Testis (tissue), 3 donors: ENCODE data around the gene TNFRSF6B. TPM values are rescaled to one million over a fixed set of nuclear protein-coding genes. Genes with fewer than 3 reads are reported as not detected.

ENCODE experiments used
- DNase-seq: peaks from one replicate; pipeline ENCODE4 v3.0.0-alpha.2; 2019
- H3K27ac ChIP-seq, 2 donors: fragments of 200-600 bp; sonication (generic); one replicate each; pipeline ENCODE4 v1.5.1; 2019
- H3K27me3 ChIP-seq: fragments of 200-600 bp; sonication (generic); one replicate; pipeline ENCODE4 v1.5.1; 2019
- H3K36me3 ChIP-seq: fragments of 200-600 bp; sonication (generic); one replicate; pipeline ENCODE4 v1.5.1; 2017; ENCODE audit warnings: low read depth; ENCODE audit errors: missing control alignments
- H3K4me1 ChIP-seq: fragments of 200-600 bp; sonication (generic); one replicate; pipeline ENCODE4 v1.5.1; 2019
- H3K4me3 ChIP-seq, 2 donors: fragments of 200-600 bp; sonication (generic); one replicate each; pipeline ENCODE4 v1.5.1; 2017 to 2019
- H3K9me3 ChIP-seq: fragments of 200-600 bp; sonication (generic); one replicate; pipeline ENCODE4 v1.5.1; 2017
- CTCF ChIP-seq, 3 experiments: fragments of 450-650 bp in 2 of 3; fragments of 200-600 bp in 1 of 3; sonication (generic) in 1 of 3; IDR thresholded peaks; one replicate each; pipeline ENCODE4 v1.5.1; 2016 to 2019; ENCODE audit warnings: antibody characterized with exemption in 3 of 3, mild to moderate bottlenecking in 2 of 3, moderate library complexity in 1 of 3
- POLR2A ChIP-seq: fragments of 450-650 bp; IDR thresholded peaks from one replicate; pipeline ENCODE4 v1.6.1; 2017; ENCODE audit warnings: antibody characterized with exemption, mild to moderate bottlenecking, moderate library complexity
- WGBS, 2 donors: methylation state at CpG; one replicate each; pipeline ENCODE4 v1.1.5; 2018; 5-methylcytosine and 5-hydroxymethylcytosine counted together
- intact Hi-C: fragments of 100-400 bp; cut with DNase I; formaldehyde crosslinking; loops from one replicate; pipeline ENCODE4 v1.15.1; 2023; ENCODE audit warnings: low total_unique reads
- polyA plus RNA-seq: library from polyadenylated mRNA; stranded (reverse); fragments of 350-450 nt; fragmentation: Illumina TruSeq; extraction: RNeasy Lipid Tissue Mini Kit (QIAGEN cat#74804); gene quantifications from one replicate; pipeline ENCODE4 v1.2.3, GENCODE V29; 2014; ENCODE audit warnings: low read depth, low replicate concordance; ENCODE audit not compliant: insufficient read depth
- total RNA-seq, 2 donors: library from RNA; depleted of rRNA; stranded (reverse); fragments of >200 nt; gene quantifications; one replicate each; pipeline ENCODE4 v1.2.3, GENCODE V29; 2016

Gene TNFRSF6B
- total and polyA plus RNA-seq, 3 donors from 2014 or later = 3.0 to 30.5 (median 26.2) TPM

- Histone ChIP-seq H3K27me3 (no peaks in the 10 kb centered on the region), H3K9me3 (no peaks in the 10 kb centered on the region), H3K27ac (peak overlapping the region; percentile 76 to 85), H3K36me3 (no peaks in the 10 kb centered on the region), H3K4me1 (peaks cover 25% of the 10 kb centered on the region), H3K4me3 (no peak overlapping the region)
- intact Hi-C loops = no loop called here
- DNase-seq = no peak
- TF ChIP-seq CTCF (IDR thresholded peaks at IDR 0.05) (no peak), POLR2A (no peak)
- WGBS, 2 donors = 54 to 60% methylated on average over 11 to 12 of the region's 12 CpGs
Observed at GRCh38 chr20:63706027-63706695, 9.7 kb downstream of the TNFRSF6B start.

- Histone ChIP-seq H3K4me1 (peaks cover 28% of the 10 kb centered on the region), H3K36me3 (no peaks in the 10 kb centered on the region), H3K4me3 (peak overlapping the region; percentile 94 to 97), H3K27ac (peak overlapping the region; percentile 76 to 85), H3K9me3 (no peaks in the 10 kb centered on the region), H3K27me3 (no peaks in the 10 kb centered on the region)
- TF ChIP-seq CTCF (IDR thresholded peaks at IDR 0.05) (peak in 1 of 3 experiments; percentile 44), POLR2A (no peak)
- intact Hi-C loops = no loop called here
- WGBS, 2 donors = 0 to 1% methylated on average over 1 to 51 of the region's 56 CpGs
- peak; percentile 71 for DNase-seq
Observed at GRCh38 chr20:63706852-63707557, 10.6 kb downstream of the TNFRSF6B start.

GRCh38 chr20:63707558-63708300 lies 11.3 kb downstream of the TNFRSF6B start, which contains the start of the genes ARFRP1 and ZGPAT:
Gene ARFRP1 (minus strand): TSS chr20:63707976. CDS start chr20:63707091, 885 bp downstream.
Gene ZGPAT (plus strand): TSS chr20:63708039. CDS start chr20:63708581, 542 bp downstream.
- intact Hi-C loops = no loop called here
- no peaks in the 10 kb centered on the region for H3K27me3 ChIP-seq
- peak; percentile 92 for DNase-seq
- peak within 1 kb of the TSS; percentile 76 to 85 for H3K27ac ChIP-seq
- no peaks in the 10 kb centered on the region for H3K36me3 ChIP-seq
- peaks cover 28% of the 10 kb centered on the region for H3K4me1 ChIP-seq
- no peaks in the 10 kb centered on the region for H3K9me3 ChIP-seq
- peak within 1 kb of the TSS; percentile 94 to 97 for H3K4me3 ChIP-seq
- WGBS, 2 donors = 0% methylated on average over 53 of the region's 98 CpGs; no CpG with 5 or more reads in 1 of the 2 donors
- TF ChIP-seq CTCF (IDR thresholded peaks at IDR 0.05) = peak in 1 of 3 experiments; percentile 26
- TF ChIP-seq POLR2A = no peak

GRCh38 chr20:63708301-63709148 lies 12.1 kb downstream of the TNFRSF6B start:
- Histone ChIP-seq H3K27me3 (no peaks in the 10 kb centered on the region), H3K36me3 (no peaks in the 10 kb centered on the region), H3K4me3 (peak overlapping the region; percentile 94 to 97), H3K27ac (peak overlapping the region; percentile 76 to 85), H3K4me1 (peaks cover 28% of the 10 kb centered on the region), H3K9me3 (no peaks in the 10 kb centered on the region)
- TF ChIP-seq POLR2A (no peak), CTCF (IDR thresholded peaks at IDR 0.05) (no peak)
- 19 to 30% methylated on average over 24 to 65 of the region's 67 CpGs for WGBS, 2 donors
- peak; percentile 48 for DNase-seq
- intact Hi-C loops = no loop called here
